NB4 (cell line): ENCODE data around the gene KCNH6.

Experiments used
- MAX ChIP-seq: IDR thresholded peaks from 2 replicates; pipeline ENCODE4 v1.6.1; 2011; ENCODE audit warnings: low read depth, low read length
- MYC ChIP-seq: IDR thresholded peaks from 2 replicates; pipeline ENCODE4 v1.6.1; 2011; ENCODE audit warnings: low read depth, low read length
- POLR2A ChIP-seq: IDR thresholded peaks from 2 replicates; pipeline ENCODE4 v1.6.1; 2011; ENCODE audit warnings: mild to moderate bottlenecking; ENCODE audit not compliant: insufficient read length; ENCODE audit errors: extremely low read depth
- TF ChIP-seq, protein P1 (sequence below): IDR thresholded peaks from one replicate; pipeline ENCODE4 v1.5.1; 2012; ENCODE audit warnings: low read depth, low read length

DNA sequence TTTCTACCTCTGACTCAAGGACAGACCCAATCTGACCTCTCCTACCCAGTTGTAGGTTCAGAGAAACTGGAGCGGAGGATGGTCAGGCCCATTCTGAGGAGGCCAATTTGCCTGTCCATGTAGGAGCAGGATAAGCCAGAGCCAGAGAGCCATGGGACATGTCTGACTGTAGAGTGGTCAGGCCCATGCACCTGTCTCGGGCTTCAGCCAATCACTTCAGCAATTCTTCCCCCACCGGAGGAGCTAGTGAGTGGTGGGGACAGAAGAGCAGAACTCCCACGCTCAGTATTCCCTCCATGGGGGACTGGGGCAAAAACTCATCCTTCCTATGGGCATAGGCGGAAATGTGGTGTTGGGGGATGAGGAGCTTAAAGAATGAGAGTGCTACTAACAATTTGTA is 41.4 kb downstream of the KCNH6 start:
- TF ChIP-seq, protein P1, sequence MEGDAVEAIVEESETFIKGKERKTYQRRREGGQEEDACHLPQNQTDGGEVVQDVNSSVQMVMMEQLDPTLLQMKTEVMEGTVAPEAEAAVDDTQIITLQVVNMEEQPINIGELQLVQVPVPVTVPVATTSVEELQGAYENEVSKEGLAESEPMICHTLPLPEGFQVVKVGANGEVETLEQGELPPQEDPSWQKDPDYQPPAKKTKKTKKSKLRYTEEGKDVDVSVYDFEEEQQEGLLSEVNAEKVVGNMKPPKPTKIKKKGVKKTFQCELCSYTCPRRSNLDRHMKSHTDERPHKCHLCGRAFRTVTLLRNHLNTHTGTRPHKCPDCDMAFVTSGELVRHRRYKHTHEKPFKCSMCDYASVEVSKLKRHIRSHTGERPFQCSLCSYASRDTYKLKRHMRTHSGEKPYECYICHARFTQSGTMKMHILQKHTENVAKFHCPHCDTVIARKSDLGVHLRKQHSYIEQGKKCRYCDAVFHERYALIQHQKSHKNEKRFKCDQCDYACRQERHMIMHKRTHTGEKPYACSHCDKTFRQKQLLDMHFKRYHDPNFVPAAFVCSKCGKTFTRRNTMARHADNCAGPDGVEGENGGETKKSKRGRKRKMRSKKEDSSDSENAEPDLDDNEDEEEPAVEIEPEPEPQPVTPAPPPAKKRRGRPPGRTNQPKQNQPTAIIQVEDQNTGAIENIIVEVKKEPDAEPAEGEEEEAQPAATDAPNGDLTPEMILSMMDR, result no peak
- TF ChIP-seq POLR2A, result no peak
- no peak for TF ChIP-seq MAX
- TF ChIP-seq MYC, result no peak
